SK-N-MC (cell line): ENCODE measurements around the gene PRKCZ.

Experiments
- DNase-seq: peaks from one replicate; pipeline ENCODE4 v3.0.0-alpha.2; 2011; ENCODE audit warnings: low read depth, low spot score
- H3K27ac ChIP-seq: fragments of 200-600 bp; sonication (generic); 2 replicates; pipeline ENCODE4 v1.5.1; 2016; ENCODE audit warnings: mixed run types
- H3K36me3 ChIP-seq: fragments of 200-600 bp; sonication (generic); 2 replicates; pipeline ENCODE4 v1.6.1; 2017; ENCODE audit warnings: antibody characterized with exemption, low read length, mixed read lengths; ENCODE audit not compliant: insufficient read depth
- H3K4me3 ChIP-seq: fragments of 200-600 bp; sonication (generic); 2 replicates; pipeline ENCODE4 v1.5.1; 2016
- H3K9ac ChIP-seq: fragments of 200-600 bp; sonication (generic); 2 replicates; pipeline ENCODE4 v1.8.0; 2017; ENCODE audit warnings: mixed run types, mixed read lengths; ENCODE audit not compliant: insufficient read length
- H3K9me3 ChIP-seq: fragments of 200-600 bp; sonication (generic); 2 replicates; pipeline ENCODE4 v1.6.1; 2017; ENCODE audit warnings: low read depth, mild to moderate bottlenecking, antibody characterized with exemption, low read length, moderate library complexity, mixed read lengths
- EZH2 ChIP-seq: fragments of 200-600 bp; sonication (generic); IDR thresholded peaks from one replicate; pipeline ENCODE4 v1.6.1; 2017; ENCODE audit warnings: antibody characterized with exemption
- FOXP2 ChIP-seq: optimal IDR thresholded peaks from 2 replicates; pipeline ENCODE3; 2011; ENCODE audit warnings: mild to moderate bottlenecking, moderate library complexity; ENCODE audit not compliant: insufficient read depth; ENCODE audit errors: extremely low read length, control extremely low read depth
- POLR2AphosphoS5 ChIP-seq: IDR thresholded peaks from 2 replicates; pipeline ENCODE4 v1.6.1; 2012; ENCODE audit warnings: mild to moderate bottlenecking, low read depth, low read length, borderline replicate concordance

PRKCZ gene

GRCh38 chr1:2053784-2054376, 3.7 kb downstream of the PRKCZ start:
- Histone ChIP-seq H3K36me3 (no peaks in the 10 kb centered on the region), H3K9me3 (no peaks in the 10 kb centered on the region), H3K27ac (no peak overlapping the region), H3K4me3 (no peak overlapping the region), H3K9ac (no peak overlapping the region)
- no peak for DNase-seq
- no peak for TF ChIP-seq EZH2
- TF ChIP-seq POLR2AphosphoS5, result no peak
- TF ChIP-seq FOXP2, result no peak

DNA sequence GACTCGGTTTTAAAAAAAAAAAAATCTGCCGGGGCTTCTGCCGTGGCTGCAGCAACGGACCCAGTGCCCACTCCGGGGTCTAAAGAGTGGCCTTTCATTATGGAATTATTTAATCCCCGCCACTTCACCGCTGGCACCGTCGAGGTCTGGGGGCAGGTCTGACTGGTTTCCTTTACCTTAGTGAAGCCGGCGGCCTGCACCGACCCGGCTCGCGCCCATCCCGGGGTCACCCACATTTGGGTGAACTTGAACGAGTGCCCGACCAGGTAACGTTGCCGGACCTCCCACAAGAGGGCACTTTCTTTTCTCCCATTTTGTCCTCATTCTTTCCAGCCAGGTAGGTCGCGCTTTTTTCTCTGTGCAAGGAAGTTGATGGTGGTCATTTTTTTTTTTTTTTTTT, 4.3 kb downstream of the PRKCZ start:
- DNase-seq, result no peak
- no peaks in the 10 kb centered on the region for H3K36me3 ChIP-seq
- no peak overlapping the region for H3K27ac ChIP-seq
- no peak for TF ChIP-seq FOXP2
- TF ChIP-seq EZH2, result no peak
- no peak for TF ChIP-seq POLR2AphosphoS5
- H3K4me3 ChIP-seq, result no peak overlapping the region
- no peak overlapping the region for H3K9ac ChIP-seq
- H3K9me3 ChIP-seq, result no peaks in the 10 kb centered on the region

DNA sequence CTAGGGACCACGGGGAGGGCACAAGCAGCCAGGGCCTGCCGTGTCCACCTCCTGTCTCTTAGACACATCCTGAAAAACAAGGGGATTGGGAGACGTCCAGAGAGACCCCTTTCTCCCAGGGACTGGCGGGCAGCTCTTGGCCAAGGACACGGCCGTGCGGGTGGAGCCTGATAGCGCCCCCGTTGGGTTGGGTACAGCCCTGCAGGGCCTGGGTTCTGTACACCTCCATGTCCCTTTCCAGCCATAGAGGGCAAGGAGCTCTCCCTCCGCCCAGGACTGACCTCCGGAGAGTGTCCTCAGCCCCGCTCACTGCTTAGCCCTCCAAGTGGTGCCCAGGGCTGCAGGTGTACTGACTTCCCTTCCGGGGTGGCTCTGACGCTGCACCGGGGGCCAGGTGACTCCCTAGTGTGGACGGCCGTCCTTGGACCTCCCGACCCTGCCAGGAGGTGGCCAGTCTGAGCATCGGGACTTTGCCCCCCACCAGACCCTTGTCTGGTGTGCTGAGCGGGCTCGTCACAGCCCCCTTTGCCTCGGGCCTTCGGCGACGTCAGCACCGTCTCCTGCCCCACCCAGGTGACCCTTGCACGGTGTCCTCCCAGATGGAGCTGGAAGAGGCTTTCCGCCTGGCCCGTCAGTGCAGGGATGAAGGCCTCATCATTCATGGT, 5.8 kb downstream of the PRKCZ start:
- Histone ChIP-seq H3K36me3 (no peaks in the 10 kb centered on the region), H3K4me3 (no peak overlapping the region), H3K9ac (no peak overlapping the region), H3K9me3 (no peaks in the 10 kb centered on the region), H3K27ac (no peak overlapping the region)
- TF ChIP-seq FOXP2 (no peak), POLR2AphosphoS5 (no peak), EZH2 (no peak)
- DNase-seq, result no peak

DNA sequence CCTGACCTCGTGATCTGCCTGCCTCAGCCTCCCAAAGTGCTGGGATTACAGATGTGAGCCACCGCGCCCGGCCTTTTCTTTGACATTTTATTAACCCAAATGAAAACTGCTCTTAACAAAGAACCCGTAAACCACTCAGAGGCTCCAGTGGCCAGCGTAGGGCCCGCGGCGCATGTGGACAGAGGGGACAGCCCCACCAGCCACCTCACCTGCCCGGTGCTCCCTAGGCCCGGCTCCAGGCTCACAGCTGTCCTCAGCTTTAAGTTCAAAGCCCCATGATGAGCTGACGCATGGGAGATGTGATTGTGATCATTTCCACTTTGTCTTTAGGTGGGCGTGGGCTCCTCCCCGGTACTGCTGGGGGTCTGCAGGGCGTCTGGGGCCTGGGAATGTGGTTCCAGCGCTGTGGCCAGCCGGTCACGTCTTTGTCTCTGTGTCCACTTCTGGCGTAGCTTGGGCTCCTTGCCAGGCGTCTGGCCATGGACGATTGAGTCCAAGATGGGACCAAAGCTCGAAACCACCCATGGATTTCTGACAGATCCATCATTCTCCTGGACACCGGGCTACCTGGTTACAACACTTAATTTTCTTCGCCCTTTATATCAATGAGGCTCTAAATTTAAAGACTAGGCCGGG, 6.9 kb downstream of the PRKCZ start:
- Histone ChIP-seq H3K9me3 (no peaks in the 10 kb centered on the region), H3K36me3 (no peaks in the 10 kb centered on the region), H3K4me3 (no peak overlapping the region), H3K9ac (no peak overlapping the region), H3K27ac (no peak overlapping the region)
- TF ChIP-seq FOXP2 (no peak), EZH2 (no peak), POLR2AphosphoS5 (no peak)
- no peak for DNase-seq

DNA sequence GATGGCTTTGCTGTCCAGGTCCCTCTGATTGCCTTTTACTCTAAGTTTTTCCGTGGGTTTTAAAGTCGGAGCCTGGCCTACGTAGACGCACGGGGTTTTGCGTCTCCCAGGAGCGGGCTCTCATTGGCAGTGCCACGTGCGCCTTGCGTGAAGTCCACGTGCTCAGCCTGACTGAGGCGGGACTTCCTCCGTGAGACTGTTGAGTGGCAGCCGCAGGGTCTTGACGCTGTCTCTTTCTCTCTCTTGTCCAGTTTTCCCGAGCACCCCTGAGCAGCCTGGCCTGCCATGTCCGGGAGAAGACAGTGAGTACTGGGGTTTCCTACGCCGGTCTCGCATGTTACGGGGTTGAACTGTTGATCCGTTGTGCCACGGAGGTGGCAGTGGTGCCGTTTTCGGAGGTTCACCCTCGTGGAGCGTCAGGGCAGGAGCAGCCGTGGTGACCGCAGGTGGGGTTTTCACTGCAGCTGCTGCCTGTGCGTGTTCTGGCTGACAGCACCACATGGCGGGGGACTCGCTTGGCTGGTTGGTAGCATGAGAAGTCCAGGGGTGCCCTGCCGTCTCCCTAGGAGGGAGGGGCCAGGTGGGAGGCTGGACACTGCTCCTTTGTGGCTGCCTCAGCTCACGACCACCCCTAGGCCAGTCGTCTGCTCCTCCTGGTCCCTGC, 9.2 kb downstream of the PRKCZ start:
- no peak overlapping the region for H3K4me3 ChIP-seq
- TF ChIP-seq FOXP2 (no peak), POLR2AphosphoS5 (no peak), EZH2 (no peak)
- no peaks in the 10 kb centered on the region for H3K36me3 ChIP-seq
- DNase-seq, result no peak
- H3K9ac ChIP-seq, result no peak overlapping the region
- peaks cover under 1% of the 10 kb centered on the region; the same call in 1 of the 2 replicates for H3K9me3 ChIP-seq
- no peak overlapping the region for H3K27ac ChIP-seq

GRCh38 chr1:2060072-2060471, 9.9 kb downstream of the PRKCZ start:
- H3K9me3 ChIP-seq, result peaks cover 5% of the 10 kb centered on the region; the same call in 1 of the 2 replicates
- H3K4me3 ChIP-seq, result no peak overlapping the region
- DNase-seq, result no peak
- H3K27ac ChIP-seq, result no peak overlapping the region
- no peak overlapping the region for H3K9ac ChIP-seq
- TF ChIP-seq EZH2 (no peak), POLR2AphosphoS5 (no peak), FOXP2 (no peak)
- no peaks in the 10 kb centered on the region for H3K36me3 ChIP-seq

DNA sequence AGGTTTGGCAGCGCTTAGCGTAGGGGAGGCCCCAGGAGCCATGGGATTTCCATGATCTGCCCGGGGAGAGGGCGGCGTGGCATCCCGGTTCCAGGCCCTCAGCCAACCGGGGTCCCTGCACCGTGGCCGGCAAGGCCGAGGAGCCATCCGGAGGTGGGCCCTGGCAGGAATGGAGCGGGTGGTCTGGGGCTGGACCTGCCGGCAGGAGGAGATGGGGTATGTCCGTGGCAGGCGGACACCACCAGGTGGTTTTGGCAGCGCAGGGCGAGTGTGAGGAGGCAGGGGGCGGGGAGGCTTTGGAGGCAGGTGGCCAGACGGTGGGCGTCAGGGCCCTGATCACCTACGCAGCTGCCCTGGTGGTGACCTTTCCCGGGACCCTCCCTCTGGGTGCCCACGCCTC, 10.3 kb downstream of the PRKCZ start:
- no peak for TF ChIP-seq POLR2AphosphoS5
- TF ChIP-seq FOXP2, result no peak
- TF ChIP-seq EZH2, result no peak
- Histone ChIP-seq H3K27ac (no peak overlapping the region), H3K9me3 (peaks cover 5% of the 10 kb centered on the region; the same call in 1 of the 2 replicates), H3K4me3 (no peak overlapping the region), H3K9ac (no peak overlapping the region), H3K36me3 (no peaks in the 10 kb centered on the region)
- DNase-seq, result no peak
